ENCODE results near the gene NEK1. TPM values are rescaled to one million over a fixed set of nuclear protein-coding genes. Genes with fewer than 3 reads are reported as not detected.

Gene NEK1
- total RNA-seq, 1 donor from 2014 or later: 11.0 TPM

GRCh38 chr4:169383724-169384123 is 228.7 kb downstream of the NEK1 start:
- Histone ChIP-seq H3K27ac (no peak overlapping the region), H3K9me3 (peaks cover 7 to 19% of the 10 kb centered on the region in 2 donors), H3K27me3 (no peaks in the 10 kb centered on the region), H3K4me1 (no peaks in the 10 kb centered on the region), H3K4me3 (no peak overlapping the region), H3K36me3 (no peaks in the 10 kb centered on the region)
- no peak for DNase-seq (ENCODE audit: low spot score in 2 of 2)
- TF ChIP-seq, protein P1, sequence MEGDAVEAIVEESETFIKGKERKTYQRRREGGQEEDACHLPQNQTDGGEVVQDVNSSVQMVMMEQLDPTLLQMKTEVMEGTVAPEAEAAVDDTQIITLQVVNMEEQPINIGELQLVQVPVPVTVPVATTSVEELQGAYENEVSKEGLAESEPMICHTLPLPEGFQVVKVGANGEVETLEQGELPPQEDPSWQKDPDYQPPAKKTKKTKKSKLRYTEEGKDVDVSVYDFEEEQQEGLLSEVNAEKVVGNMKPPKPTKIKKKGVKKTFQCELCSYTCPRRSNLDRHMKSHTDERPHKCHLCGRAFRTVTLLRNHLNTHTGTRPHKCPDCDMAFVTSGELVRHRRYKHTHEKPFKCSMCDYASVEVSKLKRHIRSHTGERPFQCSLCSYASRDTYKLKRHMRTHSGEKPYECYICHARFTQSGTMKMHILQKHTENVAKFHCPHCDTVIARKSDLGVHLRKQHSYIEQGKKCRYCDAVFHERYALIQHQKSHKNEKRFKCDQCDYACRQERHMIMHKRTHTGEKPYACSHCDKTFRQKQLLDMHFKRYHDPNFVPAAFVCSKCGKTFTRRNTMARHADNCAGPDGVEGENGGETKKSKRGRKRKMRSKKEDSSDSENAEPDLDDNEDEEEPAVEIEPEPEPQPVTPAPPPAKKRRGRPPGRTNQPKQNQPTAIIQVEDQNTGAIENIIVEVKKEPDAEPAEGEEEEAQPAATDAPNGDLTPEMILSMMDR (IDR thresholded peaks at IDR 0.05): no peak
- intact Hi-C loops (cut with DNase I): no loop called here

GRCh38 chr4:169379688-169380087 is 232.7 kb downstream of the NEK1 start:
- no peak overlapping the region for H3K27ac ChIP-seq
- no peaks in the 10 kb centered on the region for H3K27me3 ChIP-seq
- H3K36me3 ChIP-seq: no peaks in the 10 kb centered on the region
- H3K4me1 ChIP-seq: no peaks in the 10 kb centered on the region
- TF ChIP-seq, protein P1 (IDR thresholded peaks at IDR 0.05): no peak
- no peak for DNase-seq (ENCODE audit: low spot score in 2 of 2)
- H3K9me3 ChIP-seq: peaks cover 29 to 45% of the 10 kb centered on the region in 2 donors
- intact Hi-C loops (cut with DNase I): no loop called here
- no peak overlapping the region for H3K4me3 ChIP-seq

GRCh38 chr4:169377367-169377766 is 235.0 kb downstream of the NEK1 start:
- no peak overlapping the region for H3K27ac ChIP-seq
- intact Hi-C loops (cut with DNase I): no loop called here
- no peaks in the 10 kb centered on the region for H3K27me3 ChIP-seq
- H3K4me1 ChIP-seq: no peaks in the 10 kb centered on the region
- no peak overlapping the region for H3K4me3 ChIP-seq
- DNase-seq (ENCODE audit: low spot score in 2 of 2): no peak
- TF ChIP-seq, protein P1 (IDR thresholded peaks at IDR 0.05): no peak
- H3K36me3 ChIP-seq: no peaks in the 10 kb centered on the region
- H3K9me3 ChIP-seq: peaks cover 29 to 45% of the 10 kb centered on the region in 2 donors

DNA sequence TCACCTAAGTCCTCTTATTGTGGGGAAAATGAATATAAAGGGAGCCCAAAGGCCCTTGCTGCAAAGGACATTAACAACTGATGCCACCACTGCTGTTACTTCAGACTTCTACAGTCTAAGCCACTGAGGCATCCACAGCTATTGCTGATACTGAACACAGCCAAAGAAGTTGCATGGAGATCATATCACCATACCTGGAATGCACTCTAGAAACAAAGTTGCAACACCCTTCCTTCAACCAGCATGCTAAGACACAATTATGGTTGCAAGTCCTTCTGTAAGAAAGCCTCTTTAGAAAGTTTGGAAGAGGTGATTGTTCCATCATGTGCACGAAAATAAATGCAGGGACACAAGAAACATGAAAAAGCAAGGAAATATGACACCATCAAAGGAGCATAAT is 236.0 kb downstream of the NEK1 start:
- intact Hi-C loops (cut with DNase I): no loop called here
- no peaks in the 10 kb centered on the region for H3K36me3 ChIP-seq
- no peak for DNase-seq (ENCODE audit: low spot score in 2 of 2)
- H3K4me1 ChIP-seq: no peaks in the 10 kb centered on the region
- TF ChIP-seq, protein P1 (IDR thresholded peaks at IDR 0.05): no peak
- H3K9me3 ChIP-seq: peaks cover 25 to 45% of the 10 kb centered on the region in 2 donors
- no peak overlapping the region for H3K27ac ChIP-seq
- H3K4me3 ChIP-seq: no peak overlapping the region
- H3K27me3 ChIP-seq: no peaks in the 10 kb centered on the region

DNA sequence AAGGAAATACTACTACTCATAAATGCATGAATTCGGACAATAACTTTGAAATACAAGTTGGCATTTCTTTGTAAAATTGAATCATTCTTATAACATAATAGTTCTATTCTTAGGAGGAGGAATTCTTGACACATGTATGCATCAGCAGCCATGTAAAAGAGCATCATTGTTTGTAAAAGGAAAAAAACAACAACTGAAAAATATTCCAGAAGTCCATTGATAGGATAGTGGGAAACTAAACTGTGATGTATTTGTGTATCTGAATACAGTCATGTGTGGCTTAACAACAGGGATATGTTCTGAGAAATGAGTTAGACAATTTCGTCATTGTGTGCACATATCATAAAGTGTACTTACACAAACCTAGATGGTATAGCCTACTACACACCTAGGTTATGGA is 239.6 kb downstream of the NEK1 start:
- no peak overlapping the region for H3K4me3 ChIP-seq
- DNase-seq (ENCODE audit: low spot score in 2 of 2): no peak
- H3K27ac ChIP-seq: no peak overlapping the region
- H3K27me3 ChIP-seq: no peaks in the 10 kb centered on the region
- H3K4me1 ChIP-seq: no peaks in the 10 kb centered on the region
- H3K36me3 ChIP-seq: no peaks in the 10 kb centered on the region
- H3K9me3 ChIP-seq: peaks cover 12 to 17% of the 10 kb centered on the region in 2 donors
- TF ChIP-seq, protein P1 (IDR thresholded peaks at IDR 0.05): no peak
- intact Hi-C loops (cut with DNase I): no loop called here

- no peak overlapping the region for H3K27ac ChIP-seq
- no peak overlapping the region for H3K4me3 ChIP-seq
- H3K27me3 ChIP-seq: no peaks in the 10 kb centered on the region
- TF ChIP-seq, protein P1 (IDR thresholded peaks at IDR 0.05): no peak
- DNase-seq (ENCODE audit: low spot score in 2 of 2): no peak
- peaks cover 0 to 11% of the 10 kb centered on the region in 2 donors for H3K9me3 ChIP-seq
- no peaks in the 10 kb centered on the region for H3K4me1 ChIP-seq
- intact Hi-C loops (cut with DNase I): no loop called here
- no peaks in the 10 kb centered on the region for H3K36me3 ChIP-seq
Observed at GRCh38 chr4:169369634-169370033, 242.7 kb downstream of the NEK1 start.
